GM21723 (cell line): ENCODE results near the gene ARFGEF3.
"Not testable (repeated sequence)": the region's sequence is repeated elsewhere in the genome, so short reads cannot be mapped to it uniquely, and the experiment has no call there.

Experiments used
- ATAC-seq: cut with Tn5 transposase; IDR thresholded peaks from one replicate; pipeline ENCODE4 v1.9.1; 2021; ENCODE audit warnings: mild to moderate bottlenecking, moderate library complexity; ENCODE audit not compliant: unreplicated experiment

ARFGEF3 gene

GRCh38 chr6:138212530-138212929 lies 50.8 kb downstream of the ARFGEF3 start:
- ATAC-seq, result not testable (repeated sequence)

GRCh38 chr6:138215093-138215782 lies 53.5 kb downstream of the ARFGEF3 start:
- no peak for ATAC-seq

GRCh38 chr6:138218449-138218848 lies 56.7 kb downstream of the ARFGEF3 start, which contains the start of gene PBOV1:
PBOV1 (minus strand) TSS chr6:138218491; CDS start chr6:138218395, 96 bp downstream.
- no peak for ATAC-seq

DNA sequence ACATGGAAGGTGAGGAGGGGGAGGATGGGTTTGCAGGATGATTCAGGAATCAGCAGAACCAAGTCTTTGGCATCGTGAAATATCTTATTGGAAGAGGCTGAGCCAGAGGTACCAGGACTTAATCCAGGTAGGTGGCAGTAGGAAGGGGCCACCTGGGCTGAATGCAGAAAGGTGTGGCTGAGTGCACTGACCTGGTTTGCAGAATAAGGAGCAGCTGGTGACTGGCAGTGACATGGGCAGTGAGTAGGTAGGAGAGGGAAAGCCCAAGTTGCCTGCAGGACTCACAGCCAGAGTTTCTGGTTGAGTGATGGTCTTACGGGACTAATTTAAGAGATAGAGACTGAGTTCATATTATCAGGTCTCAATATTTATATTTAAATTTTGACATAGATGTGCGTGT lies 57.7 kb downstream of the ARFGEF3 start:
- no peak for ATAC-seq

DNA sequence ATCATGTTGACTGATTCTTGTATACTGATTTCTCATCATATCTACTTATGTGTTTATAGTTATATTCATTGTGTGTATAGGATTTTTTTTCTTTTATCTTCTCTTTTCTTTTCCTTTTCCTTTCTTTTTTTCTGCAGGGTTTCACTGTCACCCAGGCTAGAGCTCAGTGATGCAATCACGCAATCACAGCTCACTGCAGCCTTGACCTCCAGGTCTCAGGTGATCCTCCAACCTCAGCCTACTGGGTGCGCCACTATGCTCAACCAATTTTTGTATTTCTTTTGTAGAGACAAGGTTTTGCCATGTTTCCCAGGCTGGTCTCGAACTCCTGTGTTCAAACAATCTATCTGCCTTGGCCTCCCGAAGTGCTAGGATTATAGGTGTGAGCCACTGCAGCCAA lies 58.2 kb downstream of the ARFGEF3 start:
- ATAC-seq, result no peak

GRCh38 chr6:138222901-138223546 lies 61.3 kb downstream of the ARFGEF3 start:
- ATAC-seq, result no peak

DNA sequence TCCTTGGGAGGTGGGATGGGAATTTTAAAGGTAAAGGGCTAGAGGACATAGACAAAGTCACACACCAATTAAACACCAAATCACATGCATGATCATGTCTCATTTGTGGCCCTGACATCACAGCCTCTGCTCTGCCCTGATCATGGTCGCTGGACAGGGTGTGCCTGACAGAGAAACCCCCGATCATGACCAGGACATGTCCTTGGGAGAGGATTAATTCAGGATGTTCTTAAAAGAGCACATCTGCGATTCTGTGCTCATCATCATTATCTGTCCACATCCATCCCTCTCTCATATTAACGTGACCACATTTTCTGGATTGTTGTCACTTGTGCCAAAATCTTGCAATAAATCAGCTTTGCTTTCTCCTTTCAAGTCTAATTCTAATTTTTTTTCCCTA lies 64.2 kb downstream of the ARFGEF3 start:
- ATAC-seq, result no peak

GRCh38 chr6:138226700-138227315 lies 65.1 kb downstream of the ARFGEF3 start:
- no peak for ATAC-seq

GRCh38 chr6:138227316-138227781 lies 65.6 kb downstream of the ARFGEF3 start:
- ATAC-seq, result no peak

DNA sequence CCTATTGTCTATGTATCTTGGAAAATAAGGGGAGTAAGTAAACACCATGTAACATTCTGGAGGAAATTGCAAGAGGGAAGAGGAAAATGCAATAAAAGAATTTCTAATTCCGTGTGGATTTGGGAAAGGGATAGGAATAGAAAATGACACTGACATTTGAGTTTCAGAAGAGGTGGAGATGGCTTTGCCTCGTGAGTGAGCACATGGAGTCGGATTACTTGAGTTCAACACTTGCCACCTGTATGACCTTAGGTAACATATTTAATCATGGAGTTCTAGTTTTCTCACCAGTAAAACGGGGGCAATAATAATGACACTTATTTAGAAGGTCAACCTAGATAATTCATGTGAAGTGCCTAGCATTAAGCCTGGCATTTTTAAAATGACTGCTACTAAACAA lies 67.3 kb downstream of the ARFGEF3 start:
- ATAC-seq, result no peak

DNA sequence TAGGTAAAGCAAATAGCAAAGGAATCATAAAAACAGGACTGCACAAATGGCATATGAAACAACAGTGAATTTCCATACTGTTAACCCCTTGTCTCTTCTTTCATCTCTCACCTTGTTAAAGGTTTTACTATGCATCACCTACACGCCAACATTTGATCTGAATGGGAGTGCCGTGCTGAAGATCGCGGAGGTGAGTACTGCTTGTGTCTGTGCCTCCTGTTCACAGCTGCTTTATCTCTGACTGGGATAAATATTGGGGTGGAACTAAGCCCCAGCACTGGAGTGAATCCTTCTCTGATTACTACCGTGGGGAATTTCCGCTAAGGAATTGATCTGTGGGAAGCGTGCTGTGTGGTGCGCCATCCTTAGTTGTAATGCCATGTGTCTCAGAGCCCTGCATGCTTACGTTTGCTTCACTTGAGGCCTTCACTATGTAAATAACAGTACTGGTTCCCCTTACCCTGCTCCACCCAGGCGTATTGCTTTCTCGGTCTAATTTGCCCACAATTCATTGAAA lies 68.0 kb downstream of the ARFGEF3 start:
- no peak for ATAC-seq

GRCh38 chr6:138230221-138230620 lies 68.5 kb downstream of the ARFGEF3 start:
- no peak for ATAC-seq

- no peak for ATAC-seq
These were observed 69.1 kb downstream of the ARFGEF3 start for GRCh38 chr6:138230759-138231380.

DNA sequence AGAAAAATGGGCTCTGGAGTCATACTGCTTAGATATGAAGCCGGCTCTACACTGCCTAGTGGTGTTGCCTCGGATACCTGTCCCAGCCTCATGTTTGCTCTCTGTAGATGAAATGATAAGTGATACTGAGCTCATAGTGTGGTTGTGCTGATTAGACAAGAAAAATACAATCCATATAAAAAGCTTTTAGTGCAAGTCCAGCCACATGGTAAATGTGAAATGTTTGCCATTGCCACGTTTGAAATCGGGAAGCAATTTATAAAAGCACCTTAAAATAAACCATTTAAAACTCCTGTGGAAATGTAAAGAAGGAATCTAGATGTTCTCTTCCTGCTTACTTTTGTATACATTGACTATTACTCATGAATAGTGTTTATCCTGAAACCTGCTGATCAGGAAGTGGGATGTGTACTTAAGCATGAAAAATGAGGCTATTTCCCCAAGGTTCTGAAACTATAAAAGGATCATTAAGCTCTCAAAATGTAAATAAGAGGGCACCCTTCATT lies 69.7 kb downstream of the ARFGEF3 start:
- ATAC-seq, result no peak

DNA sequence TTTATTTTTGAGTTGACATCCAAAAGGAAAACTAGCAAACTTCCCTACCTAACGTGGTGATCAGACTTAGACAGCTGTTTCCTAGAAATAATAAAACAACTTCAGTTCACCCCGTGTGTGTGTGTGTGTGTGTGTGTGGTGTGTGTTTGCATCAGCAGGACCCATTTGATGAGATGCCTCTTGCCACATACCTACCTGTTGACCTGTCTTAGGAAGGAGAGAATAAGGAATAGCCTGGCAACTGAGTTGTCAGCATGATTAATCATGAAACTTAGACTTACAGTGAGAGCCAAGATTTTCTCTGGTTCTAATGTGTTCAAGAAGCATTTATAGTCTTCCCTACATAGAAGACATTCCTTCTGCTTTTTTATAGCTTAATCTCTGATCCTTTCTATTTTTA lies 72.6 kb downstream of the ARFGEF3 start:
- ATAC-seq, result no peak

DNA sequence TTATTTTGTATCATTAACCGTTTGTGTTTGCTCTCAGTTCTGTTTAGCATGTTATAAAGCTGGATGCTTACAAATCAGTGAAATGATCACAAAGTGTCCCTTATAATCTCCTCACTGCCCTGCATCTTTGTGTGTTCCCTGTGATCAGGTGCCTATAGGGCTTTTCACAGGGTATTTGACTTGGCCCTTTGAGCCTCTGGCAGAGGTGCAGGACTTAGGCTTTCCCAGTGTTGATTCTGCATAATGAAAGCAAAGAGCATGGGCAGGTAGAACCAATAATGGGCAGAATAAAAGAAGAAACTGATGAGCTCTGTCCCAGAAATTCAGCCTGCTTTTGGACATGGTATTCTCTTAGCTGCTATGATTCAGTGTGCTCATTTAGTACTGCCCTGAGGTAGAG lies 73.5 kb downstream of the ARFGEF3 start:
- ATAC-seq, result no peak

DNA sequence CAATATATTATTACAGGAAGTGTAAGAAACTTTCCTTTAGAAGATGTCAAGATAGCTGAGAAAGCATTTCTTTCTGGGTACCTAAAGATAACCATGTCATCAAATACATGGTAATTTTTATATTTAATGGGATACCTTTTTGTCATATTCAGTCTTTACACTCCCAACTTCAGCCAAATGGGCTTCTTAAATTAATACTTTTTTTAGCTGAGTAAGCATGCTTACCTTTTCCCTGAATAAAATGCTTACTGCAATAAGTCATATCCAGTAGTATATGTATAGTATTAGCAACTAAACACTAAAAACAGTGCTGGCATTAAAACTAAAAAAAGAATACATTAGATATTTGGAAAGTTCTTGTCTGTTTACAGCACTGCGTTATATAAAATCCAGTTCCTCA lies 74.0 kb downstream of the ARFGEF3 start:
- no peak for ATAC-seq

GRCh38 chr6:138237463-138237862 lies 75.7 kb downstream of the ARFGEF3 start:
- no peak for ATAC-seq

- ATAC-seq, result no peak
These were observed 76.6 kb downstream of the ARFGEF3 start for GRCh38 chr6:138238368-138238767.

GRCh38 chr6:138239774-138240173 lies 78.0 kb downstream of the ARFGEF3 start:
- no peak for ATAC-seq
